Renal cortical epithelial cell (primary cell): Measurements from ENCODE around the gene UBE4B. TPM values are rescaled to one million over a fixed set of nuclear protein-coding genes. Genes with fewer than 3 reads are reported as not detected.
"Not testable (repeated sequence)": the region's sequence is repeated elsewhere in the genome, so short reads cannot be mapped to it uniquely, and the experiment has no call there.

Experiments used
- DNase-seq: peaks from one replicate; pipeline ENCODE4 v3.0.0-alpha.2; 2011; ENCODE audit warnings: low read depth
- total RNA-seq: library from RNA; depleted of rRNA; stranded (reverse); fragments of >200 nt; gene quantifications from 2 replicates; pipeline ENCODE4 v1.2.3, GENCODE V29; 2014

Gene UBE4B
- total RNA-seq, 1 donor from 2014 or later: 45.8 TPM

GRCh38 chr1:10071640-10072039 is 38.9 kb downstream of the UBE4B start:
- DNase-seq: no peak

DNA sequence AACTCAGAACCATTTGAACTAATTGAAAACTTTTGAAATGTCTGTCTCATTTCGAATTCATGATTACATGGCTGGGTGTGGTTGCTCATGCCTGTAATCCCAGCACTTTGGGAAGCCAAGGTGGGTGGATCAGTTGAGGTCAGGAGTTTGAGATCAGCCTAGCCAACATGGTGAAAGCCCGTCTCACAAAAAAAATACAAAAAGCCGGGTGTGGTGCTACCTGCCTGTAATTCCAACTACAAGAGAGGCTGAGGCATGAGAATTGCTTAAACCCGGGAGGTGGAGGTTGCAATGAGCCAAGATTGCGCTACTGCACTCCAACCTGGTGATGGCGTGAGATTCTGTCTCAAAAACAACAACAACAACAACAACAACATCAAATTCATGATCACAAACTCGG is 40.6 kb downstream of the UBE4B start:
- not testable (repeated sequence) for DNase-seq

DNA sequence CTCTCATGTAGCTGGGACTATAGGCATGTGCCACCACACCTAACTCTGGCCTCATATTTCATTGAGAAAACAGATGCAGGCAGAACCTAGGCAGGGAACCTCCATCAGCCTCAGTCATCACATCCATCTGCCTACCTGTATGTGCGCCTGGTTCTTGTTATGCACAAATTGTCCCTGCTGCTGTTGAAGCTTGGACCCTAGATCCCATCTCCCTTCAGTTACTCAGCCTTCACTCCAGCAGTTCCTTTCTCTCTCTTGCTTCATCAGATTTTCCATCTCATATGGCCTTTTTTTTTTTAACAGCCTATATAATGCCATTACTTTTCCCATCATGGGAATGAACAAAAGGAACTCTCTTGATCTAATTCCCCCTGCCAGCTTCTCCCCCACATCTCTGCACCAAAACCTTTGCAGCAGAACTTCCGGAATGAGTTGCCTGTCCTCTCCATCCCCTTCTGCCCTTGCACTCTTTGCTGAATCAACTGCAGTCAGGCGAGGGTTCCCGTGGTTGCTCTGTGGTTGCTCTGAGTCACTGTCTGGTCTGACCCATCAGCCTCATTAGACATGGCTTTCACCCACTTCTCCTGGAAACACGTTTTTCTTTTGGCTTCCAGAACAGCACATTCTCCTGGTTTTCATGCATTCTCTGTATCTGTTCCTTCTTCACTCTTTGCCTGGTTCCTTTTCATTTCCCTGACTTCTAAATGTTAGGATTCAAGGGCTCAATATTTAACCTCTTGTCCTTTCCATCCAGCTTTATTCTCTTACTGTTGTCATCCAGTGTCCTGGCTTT is 41.5 kb downstream of the UBE4B start:
- DNase-seq: peak; percentile 93

- DNase-seq: no peak
These were observed 42.3 kb downstream of the UBE4B start for GRCh38 chr1:10074852-10075730.

GRCh38 chr1:10075732-10076131 is 43.0 kb downstream of the UBE4B start:
- no peak for DNase-seq

DNA sequence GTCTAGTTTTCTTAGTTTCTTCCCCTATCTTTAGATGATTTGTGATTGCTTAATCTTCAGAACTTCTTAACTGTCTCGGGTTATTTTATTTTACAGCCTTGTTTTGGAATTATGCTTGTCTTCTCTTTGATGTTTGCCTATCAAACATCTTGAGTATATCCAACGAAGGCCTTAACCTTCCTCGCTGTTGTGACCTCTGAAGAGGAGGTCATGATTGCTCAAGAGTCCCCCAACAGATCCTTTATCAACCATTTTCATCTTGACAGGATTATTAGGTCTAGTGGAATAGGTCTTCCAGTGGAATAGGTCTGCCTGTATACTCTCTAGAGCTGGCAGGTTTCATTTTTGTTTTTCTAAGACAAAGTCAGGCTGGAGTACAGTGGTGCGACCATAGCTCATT is 45.7 kb downstream of the UBE4B start:
- DNase-seq: no peak

- DNase-seq: no peak
These were observed 47.8 kb downstream of the UBE4B start for GRCh38 chr1:10080523-10080922.

DNA sequence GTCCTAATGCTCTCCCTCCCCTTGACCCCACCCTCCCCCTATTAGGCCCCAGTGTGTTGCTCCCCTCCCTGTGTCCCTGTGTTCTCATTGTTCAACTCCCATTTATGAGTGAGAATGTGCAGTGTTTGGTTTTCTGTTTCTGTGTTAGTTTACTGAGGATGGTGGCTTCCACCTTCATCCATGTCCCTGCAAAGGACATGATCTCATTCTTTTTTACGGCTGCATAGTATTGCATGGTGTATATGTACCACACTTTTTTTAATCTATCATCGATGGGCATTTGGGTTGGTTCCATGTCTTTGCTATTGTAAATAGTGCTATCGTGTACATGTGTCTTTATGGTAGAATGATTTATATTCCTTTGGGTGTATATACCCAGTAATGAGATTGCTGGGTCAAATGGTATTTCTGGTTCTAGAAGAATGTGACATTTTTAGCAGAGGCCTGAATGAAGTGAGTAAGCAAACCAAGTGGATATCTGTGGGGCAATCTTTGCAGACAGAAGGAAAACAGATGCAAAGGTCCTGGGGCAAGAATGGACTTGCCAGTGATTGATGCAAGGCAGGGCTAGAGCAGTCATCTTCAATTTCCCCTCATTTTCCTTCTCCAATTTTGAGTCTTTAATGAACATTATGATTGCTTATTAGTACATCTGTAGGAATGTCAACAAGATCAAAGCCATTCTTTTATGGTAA is 50.2 kb downstream of the UBE4B start:
- DNase-seq: no peak

DNA sequence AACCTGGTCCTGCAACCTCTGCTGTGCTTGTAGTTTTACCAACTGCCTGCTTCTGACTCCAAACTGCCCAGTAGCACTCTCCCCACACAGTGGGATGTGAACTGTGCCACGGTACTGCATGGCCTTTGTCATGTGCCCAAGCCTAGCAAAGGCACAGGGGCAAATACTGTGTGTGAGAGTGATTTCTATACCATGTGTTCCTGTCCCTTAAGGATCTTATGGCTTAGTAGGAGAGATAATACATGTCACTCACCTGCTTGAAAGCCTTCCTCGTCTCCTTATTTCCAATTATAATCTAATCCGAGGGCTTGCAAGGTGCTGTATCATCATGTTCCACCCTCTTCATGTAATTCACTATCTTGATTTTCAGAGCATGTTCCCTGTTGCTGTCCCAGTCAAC is 51.3 kb downstream of the UBE4B start:
- no peak for DNase-seq

- DNase-seq: no peak
These were observed 52.3 kb downstream of the UBE4B start for GRCh38 chr1:10085076-10085475.

DNA sequence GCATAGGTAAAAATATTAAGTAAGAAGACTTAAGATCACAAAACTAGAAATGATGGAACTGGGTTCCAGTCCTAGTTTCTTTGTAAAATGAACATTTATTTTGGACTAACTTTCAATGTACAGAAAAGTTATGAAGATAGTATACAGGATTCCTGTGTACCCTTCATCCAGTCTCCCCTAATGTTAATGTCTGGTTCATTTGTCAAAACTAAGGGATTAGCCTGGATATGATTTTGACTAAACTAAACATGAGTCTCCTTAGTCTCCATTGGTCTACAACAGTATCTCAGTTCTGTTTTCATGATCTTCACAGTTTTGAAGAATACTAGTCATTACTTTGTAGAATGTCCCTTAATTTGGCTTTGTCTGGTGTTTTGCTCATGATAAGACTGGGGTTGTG is 54.5 kb downstream of the UBE4B start:
- DNase-seq: no peak

GRCh38 chr1:10101929-10102328 is 69.2 kb downstream of the UBE4B start:
- peak; percentile 4 for DNase-seq

GRCh38 chr1:10103193-10103592 is 70.4 kb downstream of the UBE4B start:
- DNase-seq: no peak

- no peak for DNase-seq
These were observed 72.1 kb downstream of the UBE4B start for GRCh38 chr1:10104834-10105233.

GRCh38 chr1:10105484-10105883 is 72.7 kb downstream of the UBE4B start:
- DNase-seq: no peak

DNA sequence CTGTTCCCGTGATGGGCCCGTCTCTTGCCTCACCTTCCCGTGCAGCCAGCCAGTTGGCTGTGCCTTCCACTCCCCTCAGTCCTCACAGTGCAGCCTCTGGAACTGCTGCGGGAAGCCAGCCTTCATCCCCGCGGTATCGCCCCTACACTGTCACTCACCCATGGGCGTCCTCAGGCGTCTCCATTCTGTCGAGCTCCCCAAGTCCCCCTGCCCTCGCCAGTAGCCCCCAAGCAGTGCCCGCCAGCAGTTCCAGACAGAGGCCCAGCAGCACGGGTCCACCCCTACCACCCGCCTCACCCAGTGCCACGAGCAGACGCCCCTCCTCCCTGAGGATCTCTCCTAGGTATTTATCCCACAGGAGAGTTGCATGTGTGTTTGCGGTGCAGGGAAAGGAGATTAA is 73.5 kb downstream of the UBE4B start:
- no peak for DNase-seq

DNA sequence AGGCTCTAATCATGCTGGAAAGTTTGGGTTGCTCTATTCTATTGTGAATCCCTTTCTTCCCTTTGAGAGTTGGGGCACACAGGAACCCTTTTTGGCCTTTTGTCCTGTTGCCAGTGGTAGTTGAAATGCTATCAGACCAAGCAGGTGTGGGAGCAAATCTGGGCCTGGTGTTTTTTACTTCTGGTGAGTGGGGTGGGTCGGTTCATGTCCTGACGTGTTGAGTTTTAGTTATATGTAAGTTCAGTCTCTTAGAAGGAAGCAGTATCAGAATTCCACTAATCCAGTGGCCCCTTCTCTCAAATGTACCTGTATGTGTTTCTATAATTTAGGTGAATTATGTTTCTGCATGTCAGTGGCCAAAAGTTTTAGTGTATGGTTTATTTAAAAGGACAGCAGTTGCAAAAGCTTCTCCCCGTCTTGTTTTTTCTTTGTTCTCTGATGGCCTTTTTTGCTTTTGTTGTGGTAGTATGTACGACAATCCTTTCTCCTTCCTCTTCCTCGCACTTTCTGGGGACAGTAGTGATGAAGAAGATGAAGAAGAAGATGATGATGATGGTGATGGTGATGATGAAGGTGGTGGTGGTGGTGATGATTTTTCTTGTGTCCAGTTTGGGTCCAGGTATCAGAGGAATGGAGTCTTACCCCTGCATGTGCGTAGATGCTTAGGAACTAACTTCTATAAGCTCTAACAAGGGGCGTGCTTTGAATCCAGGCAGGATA is 74.2 kb downstream of the UBE4B start:
- no peak for DNase-seq

DNA sequence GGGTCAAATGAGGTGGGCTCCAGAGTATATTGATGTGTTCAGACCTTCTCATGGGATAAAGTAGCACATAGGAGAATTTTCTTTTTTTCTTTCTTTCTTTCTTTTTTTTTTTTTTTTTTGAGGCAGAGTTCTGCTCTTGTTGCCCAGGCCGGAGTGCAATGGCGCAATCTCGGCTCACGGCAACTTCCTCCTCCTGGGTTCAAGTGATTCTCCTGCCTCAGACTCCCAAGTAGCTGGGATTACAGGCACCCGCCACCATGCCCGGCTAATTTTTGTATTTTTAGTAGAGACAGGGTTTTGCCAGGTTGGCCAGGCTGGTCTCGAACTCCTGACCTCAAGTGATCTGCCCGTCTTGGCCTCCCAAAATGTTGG is 74.7 kb downstream of the UBE4B start:
- DNase-seq: not testable (repeated sequence)

DNA sequence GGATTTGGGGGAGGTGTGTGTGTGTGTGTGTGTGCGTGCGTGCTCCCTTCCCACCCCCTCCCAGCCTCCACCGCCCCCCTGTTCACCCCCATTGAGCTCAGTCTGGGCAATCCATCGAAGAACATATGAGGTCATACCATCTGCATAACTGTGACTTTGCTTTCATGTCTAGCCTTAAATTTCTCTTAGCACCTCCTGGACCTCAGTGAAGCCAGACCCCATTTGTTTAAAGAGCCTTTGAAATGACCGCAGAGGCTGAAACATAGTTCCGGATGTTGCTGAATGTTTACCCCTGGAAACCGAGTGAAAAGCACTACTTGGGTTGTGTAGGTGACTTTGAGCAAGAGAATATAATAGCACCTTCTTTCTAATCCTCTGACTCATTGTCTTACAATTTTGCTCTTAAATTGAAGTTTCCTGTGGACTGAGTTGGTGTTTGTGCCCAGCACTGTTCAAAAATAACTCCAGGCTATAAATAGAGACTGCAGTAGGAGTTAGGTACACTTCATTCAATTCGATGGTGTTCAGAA is 75.4 kb downstream of the UBE4B start:
- peak; percentile 90 for DNase-seq

DNA sequence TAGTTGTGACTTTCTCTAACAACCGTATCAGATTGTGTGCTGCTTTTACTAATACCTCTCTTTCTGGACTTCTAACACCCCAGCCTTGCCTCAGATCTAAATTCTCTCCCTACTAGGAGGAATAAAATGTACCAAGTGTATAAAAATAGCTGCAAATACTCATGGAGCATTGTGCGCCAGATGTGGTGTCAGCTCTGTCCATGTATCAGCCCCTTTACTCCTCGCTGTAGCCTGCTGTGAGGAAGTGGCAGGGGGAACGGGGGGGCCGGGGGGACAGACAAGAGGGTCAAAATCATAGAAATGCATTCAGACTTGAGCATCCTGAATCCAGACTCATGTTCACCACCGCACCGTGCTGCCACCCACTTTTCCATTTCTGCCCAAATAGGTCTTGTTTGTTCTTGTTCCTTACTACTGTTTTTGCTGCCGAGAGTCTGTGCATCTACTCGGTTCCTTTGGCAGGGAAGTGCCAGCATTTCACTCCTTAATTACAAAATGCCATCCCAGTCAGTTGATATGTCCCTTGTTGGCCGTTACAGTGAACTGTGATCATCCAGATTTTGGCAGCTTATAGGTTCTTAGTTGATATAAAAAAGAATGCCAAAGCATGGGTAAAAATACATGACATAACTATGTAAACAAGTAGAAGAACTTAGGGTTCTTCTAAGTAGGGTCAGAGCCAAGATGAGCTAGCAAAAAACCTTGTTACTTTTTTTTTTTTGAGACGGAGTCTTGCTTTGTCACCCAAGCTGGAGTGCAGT is 76.4 kb downstream of the UBE4B start:
- DNase-seq: no peak

- no peak for DNase-seq
These were observed 80.7 kb downstream of the UBE4B start for GRCh38 chr1:10113501-10113900.
